SU-DHL-6 (cell line): ENCODE data around the gene THEM4.

Source experiments
- EZH2phosphoT487 ChIP-seq: fragments of 200-600 bp; sonication (generic), shearing (Covaris generic); conservative IDR thresholded peaks from 2 replicates; pipeline ENCODE4 v1.6.1; 2018; ENCODE audit warnings: mild to moderate bottlenecking, antibody characterized with exemption, low read length, moderate library complexity, mixed read lengths
- TF ChIP-seq, protein P1 (sequence below): fragments of 200-600 bp; sonication (generic); IDR thresholded peaks from one replicate; pipeline ENCODE4 v1.5.1; 2017; ENCODE audit warnings: antibody characterized with exemption, mild to moderate bottlenecking, low read length, moderate library complexity; ENCODE audit not compliant: insufficient read depth, poor library complexity, severe bottlenecking

DNA sequence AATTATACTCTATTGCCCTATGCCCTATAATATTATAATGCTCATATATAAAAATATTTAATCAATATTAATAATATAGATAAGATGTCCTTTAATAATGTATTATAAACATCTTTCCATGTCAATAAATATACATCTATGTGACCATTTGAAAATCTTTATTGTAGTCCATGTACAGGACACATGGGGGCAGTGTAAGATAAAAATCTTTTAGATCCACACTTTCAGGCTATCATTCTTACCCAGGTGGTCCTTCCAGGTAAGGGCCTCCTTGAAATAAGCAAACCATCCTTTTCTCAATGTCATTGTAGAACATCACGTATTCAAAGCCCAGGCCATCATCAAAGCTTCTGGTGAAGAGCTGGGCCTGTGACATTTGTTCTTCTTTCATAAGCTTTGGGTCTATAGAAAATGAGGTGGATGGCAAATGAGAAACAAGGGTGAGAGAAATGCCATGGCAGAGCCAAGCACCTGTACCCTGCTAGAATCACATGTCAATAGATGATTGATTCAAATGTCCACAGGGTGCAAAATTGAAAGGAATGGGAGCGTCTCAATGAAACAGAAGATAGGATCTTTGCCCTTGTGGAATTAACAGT is 20.2 kb downstream of the THEM4 start:
- TF ChIP-seq, protein P1, sequence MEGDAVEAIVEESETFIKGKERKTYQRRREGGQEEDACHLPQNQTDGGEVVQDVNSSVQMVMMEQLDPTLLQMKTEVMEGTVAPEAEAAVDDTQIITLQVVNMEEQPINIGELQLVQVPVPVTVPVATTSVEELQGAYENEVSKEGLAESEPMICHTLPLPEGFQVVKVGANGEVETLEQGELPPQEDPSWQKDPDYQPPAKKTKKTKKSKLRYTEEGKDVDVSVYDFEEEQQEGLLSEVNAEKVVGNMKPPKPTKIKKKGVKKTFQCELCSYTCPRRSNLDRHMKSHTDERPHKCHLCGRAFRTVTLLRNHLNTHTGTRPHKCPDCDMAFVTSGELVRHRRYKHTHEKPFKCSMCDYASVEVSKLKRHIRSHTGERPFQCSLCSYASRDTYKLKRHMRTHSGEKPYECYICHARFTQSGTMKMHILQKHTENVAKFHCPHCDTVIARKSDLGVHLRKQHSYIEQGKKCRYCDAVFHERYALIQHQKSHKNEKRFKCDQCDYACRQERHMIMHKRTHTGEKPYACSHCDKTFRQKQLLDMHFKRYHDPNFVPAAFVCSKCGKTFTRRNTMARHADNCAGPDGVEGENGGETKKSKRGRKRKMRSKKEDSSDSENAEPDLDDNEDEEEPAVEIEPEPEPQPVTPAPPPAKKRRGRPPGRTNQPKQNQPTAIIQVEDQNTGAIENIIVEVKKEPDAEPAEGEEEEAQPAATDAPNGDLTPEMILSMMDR: peak; percentile 46
- no peak for TF ChIP-seq EZH2phosphoT487
